ENCODE data around the gene ZFP36.

ZFP36 gene

GRCh38 chr19:39384839-39385568 lies 21.6 kb upstream of the ZFP36 start:
- no peak for DNase-seq (ENCODE audit: low read depth)

DNA sequence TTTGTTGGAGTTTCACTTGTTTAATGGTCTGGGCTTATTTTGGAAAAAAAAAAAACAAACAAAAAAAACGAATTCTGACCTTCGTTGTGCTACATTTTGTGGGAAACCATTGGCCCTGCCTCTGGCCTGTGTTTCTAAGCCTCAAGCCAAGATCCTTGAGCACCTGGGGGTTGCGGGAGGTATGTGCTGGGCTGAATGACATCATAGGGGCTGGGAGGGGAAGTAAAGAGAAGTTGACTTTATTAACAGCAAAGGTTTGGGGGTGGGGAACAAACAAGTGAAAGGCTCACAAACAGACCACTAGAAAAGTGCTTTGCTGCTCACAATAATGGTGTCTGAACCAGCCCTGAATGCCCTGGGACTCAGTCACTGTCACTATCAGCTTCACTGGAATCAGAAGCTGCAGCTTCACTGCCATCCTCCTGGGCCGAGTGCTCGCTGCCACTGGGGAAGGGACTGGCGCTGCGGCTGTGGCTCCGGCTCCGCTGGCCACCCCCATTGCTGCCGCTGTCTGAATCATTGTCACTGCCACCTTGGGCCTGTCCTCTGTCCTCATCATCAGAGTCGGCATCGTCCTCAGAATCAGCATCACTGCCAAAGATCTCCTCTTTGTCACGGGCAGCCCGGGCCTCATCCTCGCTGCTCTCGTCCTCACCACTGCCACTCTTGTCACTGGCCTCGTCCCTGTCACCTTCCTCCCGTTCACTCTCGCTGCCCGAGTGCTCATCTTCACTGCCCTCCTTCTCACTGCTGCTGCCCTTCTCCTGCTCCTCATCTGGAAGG lies 20.8 kb upstream of the ZFP36 start:
- DNase-seq (ENCODE audit: low read depth): no peak

- DNase-seq (ENCODE audit: low read depth): no peak
Observed at GRCh38 chr19:39386557-39386956, 20.1 kb upstream of the ZFP36 start.

GRCh38 chr19:39388657-39389056 lies 18.0 kb upstream of the ZFP36 start:
- DNase-seq (ENCODE audit: low read depth): no peak

DNA sequence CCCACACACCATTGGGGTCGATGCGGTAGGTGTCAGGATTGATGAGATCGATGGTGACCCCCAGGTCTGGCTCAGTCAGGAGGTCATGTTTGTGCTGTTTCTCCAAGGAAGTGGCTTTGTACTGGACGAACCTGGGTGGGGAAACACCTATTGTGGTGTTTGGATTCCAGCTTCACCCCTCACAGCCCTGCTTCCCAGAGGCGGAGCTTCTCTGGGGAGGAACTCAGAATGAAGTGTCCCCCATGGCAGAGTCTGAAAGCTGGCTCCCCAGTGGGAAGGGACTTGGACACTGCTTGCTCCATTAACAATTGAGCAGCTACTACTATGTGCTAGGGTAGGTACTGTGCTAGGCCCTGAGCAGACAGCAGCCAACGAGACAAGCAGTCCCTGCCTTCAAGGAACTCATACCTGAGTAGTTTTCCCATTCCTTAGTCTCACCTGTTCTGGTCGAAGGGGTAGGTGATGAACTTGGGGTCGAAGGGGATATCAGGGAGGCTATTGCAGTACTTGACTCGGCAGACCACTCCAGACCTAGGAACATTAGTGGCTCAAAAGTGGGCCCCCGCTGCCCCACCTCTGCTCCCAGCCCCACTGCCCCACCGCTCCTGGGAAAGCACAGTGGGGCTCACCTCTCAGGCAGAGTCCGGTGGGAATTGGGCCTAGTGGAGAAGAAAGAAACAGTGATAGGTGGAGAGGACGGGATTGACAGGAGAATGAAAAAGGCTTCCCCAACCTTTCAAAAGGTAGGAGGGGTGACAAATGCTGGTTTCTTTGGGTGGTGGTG lies 16.8 kb upstream of the ZFP36 start:
- DNase-seq (ENCODE audit: low read depth): no peak

- DNase-seq (ENCODE audit: low read depth): peak; percentile 87
Observed at GRCh38 chr19:39390451-39390750, 16.2 kb upstream of the ZFP36 start.

- peak; percentile 96 for DNase-seq (ENCODE audit: low read depth)
Observed at GRCh38 chr19:39390751-39391437, 15.8 kb upstream of the ZFP36 start, which contains the start of the genes MED29 and PAF1. TSS of gene MED29 (plus strand) at chr19:39391378. CDS start at chr19:39391423, 45 bp downstream. TSS of gene PAF1 (minus strand) at chr19:39391106. CDS start at chr19:39390864, 242 bp downstream.

DNA sequence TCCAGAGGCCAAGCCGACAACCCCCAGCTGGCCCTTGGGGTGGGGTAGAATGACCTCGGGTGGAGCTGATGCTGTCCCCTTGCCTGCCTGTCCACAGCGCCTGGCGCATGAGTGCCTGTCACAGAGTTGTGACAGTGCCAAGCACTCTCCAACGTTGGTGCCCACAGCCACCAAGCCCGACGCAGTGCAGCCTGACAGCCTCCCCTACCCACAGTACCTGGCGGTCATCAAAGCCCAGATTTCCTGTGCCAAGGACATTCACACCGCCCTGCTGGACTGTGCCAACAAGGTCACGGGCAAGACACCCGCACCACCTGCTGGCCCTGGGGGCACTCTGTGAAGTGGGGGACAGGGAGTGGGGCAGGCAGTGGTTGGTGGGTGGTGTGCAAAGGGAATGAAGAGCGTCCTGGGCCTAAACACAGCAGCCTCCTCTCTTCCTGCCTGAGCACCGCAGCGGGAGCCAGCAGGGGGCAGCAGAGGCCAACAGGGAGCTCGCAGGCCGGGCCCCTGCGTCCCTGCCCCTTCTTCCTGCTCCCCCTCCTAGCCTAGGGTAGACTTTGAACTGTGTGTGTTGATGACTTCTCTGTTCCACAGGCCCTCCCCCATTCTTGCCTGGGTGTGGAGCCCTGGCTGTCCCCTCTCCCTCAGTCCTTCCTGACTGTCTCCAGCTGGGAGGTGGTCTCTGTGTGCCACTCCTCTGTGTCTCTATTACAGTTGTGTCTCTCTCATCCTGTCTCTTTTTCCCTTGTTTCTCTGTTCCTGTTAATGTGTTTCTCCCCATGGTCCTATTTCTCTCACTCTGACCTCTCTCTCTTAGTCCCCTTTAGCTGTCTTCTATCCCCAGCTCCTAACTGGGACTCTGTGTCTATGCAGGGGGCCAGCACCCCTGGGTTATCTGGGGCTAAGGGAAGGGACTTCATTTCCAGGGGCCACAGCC lies 9.0 kb upstream of the ZFP36 start:
- peak; percentile 90 for DNase-seq (ENCODE audit: low read depth)

- DNase-seq (ENCODE audit: low read depth): no peak
Observed at GRCh38 chr19:39398297-39398864, 8.3 kb upstream of the ZFP36 start.

- DNase-seq (ENCODE audit: low read depth): no peak
Observed at GRCh38 chr19:39399668-39400050, 7.0 kb upstream of the ZFP36 start.

DNA sequence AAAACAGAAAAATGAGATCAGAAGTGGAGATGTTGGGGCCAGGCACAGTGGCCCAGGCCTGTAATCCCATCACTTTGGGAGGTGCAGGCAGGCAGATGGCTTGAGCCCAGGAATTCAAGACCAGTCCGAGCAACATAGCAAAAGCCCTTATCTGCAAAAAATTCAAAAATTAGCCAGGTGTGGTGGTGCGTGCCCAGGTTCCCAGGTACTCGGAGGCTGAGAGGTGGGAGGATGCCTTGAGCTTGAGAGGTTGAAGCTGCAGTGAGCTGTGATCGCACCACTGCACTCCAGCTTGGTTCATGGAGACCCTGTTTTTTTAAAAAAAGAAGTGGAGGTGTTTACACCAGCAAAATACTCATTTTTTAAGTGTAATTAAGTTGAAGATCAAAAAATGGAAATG lies 6.6 kb upstream of the ZFP36 start:
- DNase-seq (ENCODE audit: low read depth): no peak

DNA sequence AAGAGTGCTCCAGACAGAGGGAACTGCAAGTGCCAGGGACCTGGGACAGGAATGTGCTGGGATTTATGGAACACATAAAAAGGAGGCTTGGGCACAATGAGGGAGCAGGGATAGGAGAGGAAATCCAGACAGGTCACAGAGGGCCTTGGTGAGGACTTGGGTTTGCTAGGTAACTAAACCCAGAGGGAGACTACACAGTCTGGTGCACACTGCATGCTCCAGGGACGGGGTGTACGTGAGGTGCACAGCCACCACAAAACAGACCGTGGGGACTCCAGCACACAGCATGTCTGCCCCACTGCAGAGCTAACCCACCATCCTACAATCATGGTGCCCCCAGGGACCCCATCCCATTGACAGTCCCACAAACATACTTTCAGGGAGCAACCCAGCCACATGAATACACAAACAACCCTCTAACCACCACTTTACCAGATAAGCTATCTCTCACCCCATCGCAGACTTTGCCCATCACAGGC lies 5.5 kb upstream of the ZFP36 start:
- DNase-seq (ENCODE audit: low read depth): no peak

DNA sequence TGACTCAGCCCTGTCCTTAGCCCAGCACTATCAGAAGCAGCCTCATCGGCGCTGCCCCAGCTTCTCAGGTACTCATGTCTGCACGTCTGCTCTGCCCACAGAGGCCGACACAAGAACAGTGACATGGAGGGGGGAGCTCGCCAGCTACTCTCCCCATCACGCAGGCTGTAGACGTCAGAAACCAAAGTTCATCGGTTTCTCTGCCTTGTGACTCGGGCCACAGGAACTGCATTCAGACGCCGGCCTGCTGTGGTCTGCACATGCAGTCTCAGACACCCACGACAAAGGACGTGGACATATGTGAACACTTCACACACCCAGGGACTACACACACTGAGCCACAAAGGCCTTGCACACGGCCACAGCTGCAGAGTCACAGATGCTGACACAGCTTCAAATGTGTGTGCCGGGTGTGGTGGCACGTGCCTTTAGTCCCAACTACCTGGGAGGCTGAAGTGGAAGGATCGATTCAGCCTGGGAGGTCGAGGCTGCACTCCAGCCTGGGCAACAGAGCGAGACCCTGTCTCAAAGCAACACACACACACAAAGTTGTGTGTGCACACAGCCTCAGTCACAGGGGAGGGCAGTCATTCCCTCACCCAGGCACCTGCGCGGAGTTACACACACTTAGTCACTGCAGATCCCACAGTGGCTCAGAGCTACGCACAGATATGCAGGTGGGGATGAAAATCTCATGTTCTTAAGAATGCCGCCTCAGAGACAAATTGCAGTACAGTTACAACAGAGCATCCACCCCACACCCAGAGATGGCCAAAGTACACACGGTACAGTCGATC lies 4.9 kb upstream of the ZFP36 start:
- peak; percentile 83 for DNase-seq (ENCODE audit: low read depth)

GRCh38 chr19:39402346-39403300 lies 4.0 kb upstream of the ZFP36 start:
- DNase-seq (ENCODE audit: low read depth): peak; percentile 74

- DNase-seq (ENCODE audit: low read depth): peak; percentile 95
Observed at GRCh38 chr19:39403331-39404312, 3.0 kb upstream of the ZFP36 start.

GRCh38 chr19:39405261-39405957 lies 1.2 kb upstream of the ZFP36 start:
- no peak for DNase-seq (ENCODE audit: low read depth)

Measured in T follicular helper cell (primary cell).